AG20443 (cell line): Measurements from ENCODE around the gene GATD1.
"Not testable (repeated sequence)": the region's sequence is repeated elsewhere in the genome, so short reads cannot be mapped to it uniquely, and the experiment has no call there.

ENCODE experiments used
- DNase-seq: peaks from one replicate; pipeline ENCODE4 v3.0.0; 2012; ENCODE audit warnings: low spot score, mixed read lengths

GATD1 gene

DNA sequence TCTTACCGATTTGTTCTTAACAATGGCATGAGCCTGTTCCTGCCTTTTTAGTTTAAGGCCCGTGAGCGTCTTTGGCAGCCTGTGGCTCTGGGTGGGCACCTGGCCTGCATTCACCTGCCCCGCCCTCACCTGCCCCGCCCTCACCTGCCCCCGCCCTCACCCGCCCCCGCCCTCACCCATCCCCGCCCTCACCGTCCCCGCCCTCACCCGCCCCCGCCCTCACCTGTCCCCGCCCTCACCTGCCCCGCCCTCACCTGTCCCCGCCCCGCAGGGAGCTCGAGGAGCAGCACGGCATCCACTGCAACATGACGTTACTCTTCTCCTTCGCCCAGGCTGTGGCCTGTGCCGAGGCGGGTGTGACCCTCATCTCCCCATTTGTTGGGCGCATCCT is 14.2 kb downstream of the GATD1 start:
- no peak for DNase-seq

GRCh38 chr11:762421-763072 is 14.7 kb downstream of the GATD1 start:
- DNase-seq = peak; percentile 85

- DNase-seq = no peak
Measured at GRCh38 chr11:761526-762108, 15.7 kb downstream of the GATD1 start.

- no peak for DNase-seq
Measured at GRCh38 chr11:760236-760635, 17.1 kb downstream of the GATD1 start.

DNA sequence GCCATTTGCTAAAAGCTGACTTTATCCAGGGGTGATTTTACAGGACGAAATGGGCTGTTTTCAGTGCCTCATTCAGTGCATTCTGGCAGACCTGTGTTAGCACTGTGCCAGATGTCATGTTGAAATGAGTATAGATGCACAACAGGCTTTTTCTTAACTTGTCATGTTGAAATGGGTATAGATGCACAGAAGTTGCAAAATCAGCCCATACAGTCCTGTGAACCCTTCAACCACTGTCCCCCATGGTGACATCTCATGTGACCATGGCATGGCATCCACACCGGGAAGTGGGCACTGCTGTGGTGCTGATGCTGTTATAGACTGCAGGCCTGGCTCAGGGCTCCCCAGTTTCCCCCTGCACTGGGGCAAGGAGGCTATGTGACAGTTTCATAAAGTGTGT is 27.6 kb downstream of the GATD1 start:
- no peak for DNase-seq

DNA sequence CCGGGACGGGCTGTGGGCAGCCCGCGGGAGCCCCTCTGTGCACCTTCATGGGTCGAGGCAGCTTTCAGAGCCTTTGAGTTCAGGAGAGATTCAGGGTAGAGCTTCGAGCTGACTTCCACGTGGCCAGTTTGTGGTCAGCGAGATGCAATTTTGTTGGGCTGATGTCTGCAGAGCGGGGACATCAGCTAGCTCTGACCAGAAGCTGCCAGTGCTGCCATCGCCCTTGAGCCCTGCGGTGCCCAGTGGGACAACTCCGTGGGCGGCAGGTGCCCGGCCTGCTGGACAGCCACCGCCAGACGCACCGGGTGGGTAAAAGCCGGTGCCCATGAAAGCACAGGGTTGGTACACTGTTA is 29.3 kb downstream of the GATD1 start:
- peak; percentile 36 for DNase-seq

- DNase-seq = peak; percentile 98
Measured at GRCh38 chr11:747158-748006, 29.9 kb downstream of the GATD1 start, which contains the start of gene TALDO1. TALDO1 (plus strand) TSS chr11:747464; CDS start chr11:747482, 18 bp downstream.

GRCh38 chr11:746289-747157 is 30.8 kb downstream of the GATD1 start:
- DNase-seq = no peak

DNA sequence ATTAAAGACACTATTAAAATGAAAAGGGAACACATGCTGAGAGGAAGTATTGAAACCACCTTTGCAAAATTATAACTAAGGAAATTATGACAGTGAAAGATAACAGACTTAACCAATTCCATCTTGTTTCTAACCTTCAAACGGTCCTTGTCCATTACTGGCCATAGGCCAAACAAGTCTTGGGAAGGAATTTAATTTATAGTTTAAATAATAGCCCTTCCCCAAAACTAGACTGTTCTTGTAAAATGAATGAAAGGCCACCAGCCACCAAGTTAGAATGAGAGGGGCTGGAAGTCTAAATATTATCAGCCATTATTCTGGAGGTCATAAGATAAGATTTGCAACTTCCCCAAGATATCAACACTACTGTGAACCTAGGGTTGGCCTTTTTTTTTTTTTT is 31.9 kb downstream of the GATD1 start:
- DNase-seq = no peak

DNA sequence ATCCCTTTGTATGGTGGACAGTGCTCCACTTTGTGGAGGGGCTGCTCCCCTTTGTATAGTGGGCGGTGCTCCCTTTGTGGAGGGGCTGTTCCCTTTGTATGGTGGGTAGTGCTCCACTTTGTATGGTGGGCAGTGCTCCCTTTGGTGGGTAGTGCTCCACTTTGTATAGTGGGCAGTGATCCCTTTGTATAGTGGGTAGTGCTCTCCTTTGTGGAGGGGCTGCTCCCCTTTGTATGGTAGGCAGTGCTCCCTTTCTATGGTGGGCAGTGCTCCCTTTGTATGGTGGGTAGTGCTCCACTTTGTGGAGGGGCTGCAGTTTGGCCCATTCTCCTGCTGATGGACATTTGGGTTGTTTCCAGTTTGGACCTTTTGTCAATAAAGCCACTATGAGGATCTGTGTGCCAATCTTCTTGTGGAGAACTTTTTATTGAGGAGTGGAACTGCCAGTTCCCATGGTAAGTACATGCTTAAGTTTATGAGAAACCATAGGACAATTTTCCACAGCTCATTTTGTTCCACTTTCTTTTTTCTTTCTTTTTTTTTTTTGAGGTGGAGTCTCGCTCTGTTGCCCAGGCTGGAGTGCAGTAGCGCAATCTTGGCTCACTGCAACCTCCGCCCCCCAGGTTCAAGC is 34.6 kb downstream of the GATD1 start:
- DNase-seq = no peak

DNA sequence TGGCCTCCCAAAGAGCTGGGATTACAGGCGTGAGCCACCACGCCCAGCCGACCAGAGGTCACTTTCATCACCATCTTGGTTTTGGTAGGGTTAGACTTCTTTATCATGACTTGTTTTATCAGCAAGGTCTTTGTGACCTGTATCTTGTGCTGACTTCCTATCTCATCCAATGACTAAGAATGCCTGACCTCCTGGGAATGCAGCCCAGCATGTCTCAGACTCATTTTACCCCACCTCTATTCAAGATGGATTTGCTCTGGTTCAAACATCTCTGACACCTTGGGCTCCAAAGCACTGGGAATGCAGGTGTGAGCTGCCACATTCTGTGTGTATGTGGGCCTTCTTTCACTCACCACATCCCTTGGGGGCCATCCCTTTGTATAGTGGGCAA is 35.1 kb downstream of the GATD1 start:
- no peak for DNase-seq

DNA sequence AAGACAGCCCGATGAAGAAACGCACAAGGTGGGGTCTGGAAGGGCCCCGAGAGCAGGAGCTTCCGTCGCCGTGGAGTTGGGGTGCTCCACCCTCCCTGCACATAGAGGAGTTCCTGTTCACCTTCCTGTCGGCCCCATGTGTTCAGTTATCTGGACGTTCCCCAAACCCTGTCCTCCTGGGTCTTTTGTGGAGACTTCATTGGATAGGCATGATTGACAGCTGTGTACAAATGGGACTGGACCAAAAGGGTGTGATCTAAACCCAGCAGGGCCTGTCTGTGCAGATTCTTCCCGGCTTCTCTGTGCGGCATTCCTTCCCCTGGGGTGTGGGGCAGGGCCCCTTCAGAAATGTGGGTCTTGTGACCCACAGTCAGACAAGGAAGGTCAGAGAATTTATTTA is 39.4 kb downstream of the GATD1 start:
- not testable (repeated sequence) for DNase-seq

DNA sequence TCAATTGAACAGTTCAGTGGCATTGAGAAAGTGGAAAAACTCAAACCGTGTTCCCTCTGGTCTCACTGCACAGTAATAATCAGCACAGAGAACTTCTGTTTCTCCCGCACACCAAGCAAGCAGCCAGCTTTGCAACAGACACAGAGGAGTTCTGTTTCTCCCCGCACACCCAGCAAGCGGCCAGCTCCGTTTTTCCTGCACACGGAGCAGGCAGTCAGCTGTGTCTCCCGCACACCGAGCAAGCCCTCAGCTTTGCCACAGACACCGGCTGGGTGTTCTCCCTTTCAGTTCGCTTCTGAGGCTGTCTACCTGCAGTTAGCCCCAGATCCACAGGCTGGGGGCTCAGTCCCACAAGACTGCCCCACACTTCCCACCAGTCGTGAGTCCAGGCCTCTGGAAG is 39.9 kb downstream of the GATD1 start:
- peak; percentile 10 for DNase-seq

- DNase-seq = not testable (repeated sequence)
Measured at GRCh38 chr11:734541-734940, 42.7 kb downstream of the GATD1 start.

DNA sequence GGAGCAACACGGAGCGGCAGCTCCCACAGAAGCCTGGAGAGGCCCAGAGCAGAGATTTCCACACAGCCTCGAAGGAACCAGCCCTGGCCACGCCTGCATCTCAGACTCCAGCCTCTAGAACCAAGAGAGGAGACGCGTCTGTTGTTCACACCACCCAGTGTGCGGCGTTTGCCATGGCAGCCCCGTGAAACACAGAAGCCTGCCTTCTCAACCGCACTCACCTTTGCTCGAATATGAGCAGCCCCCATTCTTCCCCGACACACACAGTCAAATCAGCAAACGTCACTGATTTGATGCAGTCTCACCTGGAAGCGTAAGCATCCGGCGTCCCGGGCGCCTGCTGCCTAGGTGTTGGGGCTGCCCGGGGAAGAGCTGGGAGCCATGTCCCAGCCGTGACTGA is 44.2 kb downstream of the GATD1 start:
- DNase-seq = no peak

DNA sequence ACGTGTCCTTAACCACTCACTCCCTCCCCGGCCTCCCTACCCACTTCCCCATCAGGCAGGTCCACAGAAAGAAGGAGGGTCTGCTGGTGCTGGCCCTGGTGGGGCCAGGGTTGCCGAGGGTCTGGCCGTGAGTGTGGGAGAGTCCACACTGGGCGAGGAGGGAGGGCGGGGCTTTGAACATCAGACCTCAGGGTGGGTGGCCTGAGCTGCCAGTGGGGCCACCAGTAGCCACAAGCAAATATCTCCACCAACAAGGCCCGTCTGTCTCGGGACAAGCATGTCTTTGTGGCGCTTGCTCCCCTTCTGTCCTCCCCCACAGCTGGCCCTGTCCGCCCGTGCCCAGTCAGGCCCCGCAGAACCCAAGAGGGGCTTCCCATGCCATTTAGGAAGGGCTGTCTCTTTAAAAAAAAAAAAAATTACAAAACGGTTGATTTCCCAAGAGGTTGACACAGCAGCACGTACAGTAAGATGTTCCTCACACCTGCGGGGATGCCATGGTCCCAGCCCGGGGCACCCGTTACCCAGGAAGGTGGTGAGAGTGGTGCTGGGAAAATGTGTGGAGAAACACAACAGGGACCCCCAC is 47.7 kb downstream of the GATD1 start:
- no peak for DNase-seq

DNA sequence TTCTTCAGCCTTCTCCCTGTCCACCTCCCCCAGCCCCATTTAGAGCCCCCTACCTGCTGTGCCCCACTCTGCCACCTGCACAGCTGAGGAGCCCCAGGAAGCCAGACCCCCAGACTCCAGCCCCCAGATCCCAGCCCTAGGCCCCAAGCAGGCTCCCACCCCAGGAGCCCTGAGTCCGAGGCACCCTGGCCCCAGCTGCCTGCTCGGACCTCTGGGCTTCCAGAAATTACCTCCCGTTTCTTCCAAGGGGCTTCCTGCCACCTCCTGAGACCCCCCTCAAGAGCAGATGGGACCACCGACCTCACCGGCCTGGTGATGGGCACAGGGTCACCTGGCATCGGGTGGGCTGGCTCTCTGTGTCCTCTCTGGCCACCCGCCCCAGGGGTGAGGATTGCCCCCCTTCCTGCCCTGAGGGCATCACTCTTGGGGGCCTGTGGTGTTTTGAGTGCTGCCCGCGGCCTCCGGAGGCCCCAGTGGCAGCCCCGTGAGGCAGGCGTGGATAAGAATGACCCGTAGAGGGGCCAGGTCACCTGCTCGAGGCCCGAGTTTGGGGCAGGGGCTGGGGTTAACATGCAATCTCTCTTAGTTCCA is 48.3 kb downstream of the GATD1 start:
- no peak for DNase-seq

DNA sequence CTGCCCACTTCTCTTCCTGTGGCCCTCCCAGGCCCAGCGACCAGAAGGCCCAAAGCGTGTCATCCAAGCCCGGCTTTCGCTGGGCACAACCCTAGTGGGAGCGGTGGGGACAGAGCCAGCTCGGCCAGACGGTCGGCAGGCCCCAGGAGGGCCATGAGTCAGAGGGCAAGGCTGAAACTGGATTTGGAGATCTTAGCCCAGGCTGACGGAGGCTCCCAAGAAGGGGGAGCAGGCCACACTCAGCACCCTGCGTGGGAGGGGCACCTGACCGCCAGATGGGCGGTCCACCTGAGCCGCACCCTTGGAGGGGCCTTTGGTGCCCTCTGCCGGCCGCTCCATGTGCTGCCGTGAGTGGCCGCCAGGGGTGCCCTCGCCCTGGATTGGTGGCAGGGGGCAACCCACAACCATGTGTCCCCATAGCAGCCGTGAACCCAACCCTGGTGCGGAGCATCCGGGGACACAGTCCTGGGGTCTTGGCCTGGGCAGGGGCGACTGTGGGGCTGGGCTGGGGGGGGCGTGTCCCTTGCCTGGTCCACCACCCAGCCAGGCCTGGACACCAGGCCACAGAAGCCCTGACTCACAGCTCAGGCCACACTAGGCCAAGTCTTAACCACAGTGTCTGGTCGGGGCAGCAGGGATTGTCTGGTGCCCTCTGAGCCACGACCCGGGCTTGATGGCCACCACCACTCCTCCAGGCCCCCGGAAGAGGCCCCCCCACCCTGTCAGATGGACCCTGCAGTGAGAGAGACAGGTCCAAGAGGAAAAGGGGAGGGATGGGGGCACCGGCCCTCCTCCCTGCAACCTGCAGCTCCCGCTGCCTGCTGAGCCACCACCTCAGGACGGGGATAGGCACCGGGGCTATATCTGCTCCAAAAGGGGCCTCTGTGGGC is 49.2 kb downstream of the GATD1 start:
- peak; percentile 97 for DNase-seq

- DNase-seq = no peak
Measured at GRCh38 chr11:727281-727701, 50.0 kb downstream of the GATD1 start.
